ENCODE results near the gene CTRB2. TPM values are rescaled to one million over a fixed set of nuclear protein-coding genes. Genes with fewer than 3 reads are reported as not detected.

Gene CTRB2
- total and polyA plus RNA-seq, 2 of the 8 experiments (the other 6 are each of a cell fraction or from before 2014, with no cell fraction given) = not detected

DNA sequence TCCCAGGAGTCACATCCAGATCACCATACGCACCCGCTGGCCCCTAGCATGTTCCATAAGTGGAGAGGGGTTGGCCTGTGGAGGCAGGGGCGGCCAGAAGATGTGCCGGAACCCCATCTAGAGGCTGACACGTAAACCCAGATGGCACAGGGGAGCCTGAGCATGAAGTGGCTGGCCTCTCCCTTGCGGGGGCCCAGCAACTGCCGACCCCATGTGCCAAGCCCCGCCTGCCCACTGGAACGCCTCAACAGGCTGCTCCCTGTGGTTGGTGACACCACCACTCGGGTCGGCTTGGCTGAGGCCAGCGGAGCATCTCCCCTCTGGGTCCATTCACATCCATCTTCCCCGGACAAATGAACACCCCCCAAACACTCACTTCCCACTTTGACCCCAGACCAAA, 35.0 kb upstream of the CTRB2 start:
- H3K4me1 ChIP-seq (replicated peaks in 1 of 4; ENCODE audit: control insufficient read depth in 3 of 4, insufficient read depth in 4 of 4, low read length in 3 of 4) = peaks cover 0 to 34% (median 26%) of the 10 kb centered on the region in 4 experiments; a peak in 6 of 7 replicates
- H4K91ac ChIP-seq (replicated peaks; ENCODE audit: insufficient read length, low read length) = no peak overlapping the region
- peaks cover 0 to 32% (median 10%) of the 10 kb centered on the region in 4 experiments; a peak in 6 of 8 replicates for H3K36me3 ChIP-seq (ENCODE audit: control insufficient read depth in 2 of 4, insufficient read depth in 4 of 4, low read length in 3 of 4)
- H2BK120ac ChIP-seq (replicated peaks; ENCODE audit: low read depth, low read length) = no peak overlapping the region
- no peak overlapping the region for H3K4me3 ChIP-seq (ENCODE audit: extremely low read depth in 1 of 4, insufficient read depth in 2 of 4, low read depth in 3 of 4, low read length in 4 of 4)
- no peak overlapping the region for H3K23ac ChIP-seq (ENCODE audit: insufficient read length)
- no peak overlapping the region for H3K4me2 ChIP-seq (ENCODE audit: insufficient read depth in 1 of 2, low read depth in 2 of 2, low read length in 2 of 2)
- H2AK5ac ChIP-seq (ENCODE audit: low read depth, low read length) = no peak overlapping the region
- FAIRE-seq (no peak), DNase-seq (ENCODE audit: low read depth in 1 of 2, low spot score in 2 of 2) (no peak)
- peaks cover 0 to 80% of the 10 kb centered on the region in 2 experiments; a peak in 3 of 4 replicates for H3K79me2 ChIP-seq (ENCODE audit: control insufficient read depth in 1 of 2, insufficient read depth in 2 of 2, low read length in 2 of 2)
- ChIA-PET POLR2A (ENCODE audit: partially characterized antibody) (interaction anchor here (16.2 to 22.7 kb wide), 2 partner anchors 7 to 8 kb away, joined by 375 read pairs; partner anchors contain the start of gene BCAR1), CTCF (ENCODE audit: partially characterized antibody) (interaction anchor here (15.7 kb wide), 1 partner anchor 6 kb away, joined by 236 read pairs; no protein-coding TSS in a partner anchor)
- no peaks in the 10 kb centered on the region for H3K23me2 ChIP-seq (ENCODE audit: low read depth, low read length)
- no peak overlapping the region for H2BK15ac ChIP-seq (ENCODE audit: low read length)
- H2BK5ac ChIP-seq (ENCODE audit: low read depth, low read length) = no peak overlapping the region
- 92% methylated on average over 13 of the region's 13 CpGs; no CpG with 5 or more reads in 1 of the 2 experiments for WGBS, 2 experiments (ENCODE audit: extremely low coverage in 1 of 2, insufficient coverage in 1 of 2, insufficient read length in 1 of 2, insufficient replicate concordance in 2 of 2, low coverage in 1 of 2, low lambda C conversion rate in 2 of 2, missing lambda C conversion rate in 1 of 2)
- H4K20me1 ChIP-seq (replicated peaks in 1 of 2; ENCODE audit: control insufficient read depth in 1 of 2, insufficient read depth in 2 of 2, low read length in 2 of 2) = peaks cover 37 to 47% of the 10 kb centered on the region in 2 experiments
- H3K9me3 ChIP-seq (ENCODE audit: insufficient read depth in 2 of 2, low read depth in 1 of 2, low read length in 1 of 2) = no peaks in the 10 kb centered on the region
- peaks cover 20% of the 10 kb centered on the region for H3K79me1 ChIP-seq (ENCODE audit: low read depth, low read length)
- H3K27me3 ChIP-seq (replicated peaks in 1 of 4; ENCODE audit: control insufficient read depth in 3 of 4, extremely low read depth in 1 of 4, insufficient read depth in 3 of 4, low read length in 3 of 4) = no peaks in the 10 kb centered on the region
- no peak overlapping the region for H3K56ac ChIP-seq (replicated peaks; ENCODE audit: insufficient read length, low read depth, low read length)
- H2BK20ac ChIP-seq (ENCODE audit: low read length) = no peak overlapping the region
- H3K14ac ChIP-seq (ENCODE audit: insufficient read length) = no peak overlapping the region
- H4K5ac ChIP-seq (ENCODE audit: insufficient read length, low read depth, low read length) = no peak overlapping the region
- H4K8ac ChIP-seq (ENCODE audit: extremely low read depth, insufficient read depth, low read length) = no peak overlapping the region
- no peak overlapping the region for H3K4ac ChIP-seq (replicated peaks; ENCODE audit: insufficient read length, low read depth, low read length)
- no peak overlapping the region for H3K27ac ChIP-seq (ENCODE audit: low read depth, low read length)
- H3K9ac ChIP-seq (replicated peaks in 1 of 4; ENCODE audit: extremely low read depth in 1 of 4, low read depth in 3 of 4, low read length in 3 of 4) = no peak overlapping the region
- no peak overlapping the region for H2AFZ ChIP-seq (ENCODE audit: low read length)
- no peak overlapping the region for H3K18ac ChIP-seq (ENCODE audit: extremely low read depth, low read length)
- H2BK12ac ChIP-seq (ENCODE audit: low read depth, low read length) = no peak overlapping the region
- TF ChIP-seq HDAC2 (IDR thresholded peaks at IDR 0.05; ENCODE audit: borderline replicate concordance in 1 of 2, low read depth in 2 of 2, low read length in 2 of 2) (no peak), CHD2 (IDR thresholded peaks at IDR 0.05; ENCODE audit: low read length) (no peak), SP2 (IDR thresholded peaks at IDR 0.05; ENCODE audit: low read length) (no peak), EP300 (IDR thresholded peaks at IDR 0.05; ENCODE audit: borderline replicate concordance in 1 of 2, low read depth in 2 of 2, low read length in 2 of 2) (no peak), RBBP5 (IDR thresholded peaks at IDR 0.05; ENCODE audit: borderline replicate concordance, low read depth, low read length) (no peak), SP1 (IDR thresholded peaks at IDR 0.05; ENCODE audit: low read depth, low read length) (no peak)
- TF ChIP-seq, protein P1, sequence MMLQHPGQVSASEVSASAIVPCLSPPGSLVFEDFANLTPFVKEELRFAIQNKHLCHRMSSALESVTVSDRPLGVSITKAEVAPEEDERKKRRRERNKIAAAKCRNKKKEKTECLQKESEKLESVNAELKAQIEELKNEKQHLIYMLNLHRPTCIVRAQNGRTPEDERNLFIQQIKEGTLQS (IDR thresholded peaks at IDR 0.05; ENCODE audit: insufficient read depth, low read depth, low read length) = no peak
- TF ChIP-seq, protein P2, sequence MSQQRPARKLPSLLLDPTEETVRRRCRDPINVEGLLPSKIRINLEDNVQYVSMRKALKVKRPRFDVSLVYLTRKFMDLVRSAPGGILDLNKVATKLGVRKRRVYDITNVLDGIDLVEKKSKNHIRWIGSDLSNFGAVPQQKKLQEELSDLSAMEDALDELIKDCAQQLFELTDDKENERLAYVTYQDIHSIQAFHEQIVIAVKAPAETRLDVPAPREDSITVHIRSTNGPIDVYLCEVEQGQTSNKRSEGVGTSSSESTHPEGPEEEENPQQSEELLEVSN (IDR thresholded peaks at IDR 0.05) = no peak
